HG03460 (cell line): Measurements from ENCODE around the gene OR2V2.
"Not testable (repeated sequence)": the region's sequence is repeated elsewhere in the genome, so short reads cannot be mapped to it uniquely, and the experiment has no call there.

Source experiments
- ATAC-seq: cut with Tn5 transposase; IDR thresholded peaks from one replicate; pipeline ENCODE4 v1.9.1; 2021; ENCODE audit not compliant: unreplicated experiment

The OR2V2 gene, protein sequence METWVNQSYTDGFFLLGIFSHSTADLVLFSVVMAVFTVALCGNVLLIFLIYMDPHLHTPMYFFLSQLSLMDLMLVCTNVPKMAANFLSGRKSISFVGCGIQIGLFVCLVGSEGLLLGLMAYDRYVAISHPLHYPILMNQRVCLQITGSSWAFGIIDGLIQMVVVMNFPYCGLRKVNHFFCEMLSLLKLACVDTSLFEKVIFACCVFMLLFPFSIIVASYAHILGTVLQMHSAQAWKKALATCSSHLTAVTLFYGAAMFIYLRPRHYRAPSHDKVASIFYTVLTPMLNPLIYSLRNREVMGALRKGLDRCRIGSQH

GRCh38 chr5:181146927-181147636, at the start of gene OR2V2:
Gene OR2V2, plus strand, starts transcription at chr5:181147586. Its CDS starts 7,357 bp downstream, at chr5:181154943.
- ATAC-seq: not testable (repeated sequence)

DNA sequence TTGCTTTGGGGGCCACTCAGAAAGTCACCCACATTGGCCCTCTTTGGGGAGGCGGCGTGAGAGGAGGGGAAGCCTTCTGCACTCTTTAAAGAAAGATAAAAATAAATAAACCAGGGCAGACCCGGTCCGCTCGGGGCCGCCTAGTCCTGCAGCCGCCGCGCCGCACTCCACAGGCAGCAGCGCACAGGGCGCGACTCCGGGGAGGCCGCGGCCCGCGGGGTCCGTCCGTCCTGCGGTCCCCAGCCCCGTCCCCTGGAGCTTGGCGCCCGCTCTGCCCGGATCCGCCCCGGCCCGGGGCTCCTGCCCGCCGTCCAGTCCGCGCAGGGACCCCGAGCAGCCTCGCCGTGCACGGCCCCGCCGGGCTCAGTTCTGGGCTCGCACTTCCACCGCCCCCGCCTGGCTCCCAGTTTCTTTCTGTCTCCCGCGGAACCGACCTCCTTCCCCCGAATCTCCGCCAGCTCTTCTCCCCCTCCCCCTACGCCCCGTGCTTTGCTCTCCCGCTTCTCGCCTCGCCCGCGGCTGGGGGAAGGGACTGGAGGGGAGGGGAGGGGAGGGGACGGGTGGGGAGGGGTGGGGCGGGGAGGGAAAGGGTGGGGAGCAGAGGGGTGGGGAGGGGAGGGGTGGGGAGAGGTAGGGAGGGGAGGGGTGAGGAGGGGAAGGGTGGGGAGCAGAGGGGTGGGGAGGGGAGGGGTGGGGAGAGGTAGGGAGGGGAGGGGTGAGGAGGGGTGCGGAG, 49.5 kb upstream of the OR2V2 start:
- ATAC-seq: not testable (repeated sequence)

- ATAC-seq: no peak
Measured at GRCh38 chr5:181098762-181099601, 48.4 kb upstream of the OR2V2 start.

DNA sequence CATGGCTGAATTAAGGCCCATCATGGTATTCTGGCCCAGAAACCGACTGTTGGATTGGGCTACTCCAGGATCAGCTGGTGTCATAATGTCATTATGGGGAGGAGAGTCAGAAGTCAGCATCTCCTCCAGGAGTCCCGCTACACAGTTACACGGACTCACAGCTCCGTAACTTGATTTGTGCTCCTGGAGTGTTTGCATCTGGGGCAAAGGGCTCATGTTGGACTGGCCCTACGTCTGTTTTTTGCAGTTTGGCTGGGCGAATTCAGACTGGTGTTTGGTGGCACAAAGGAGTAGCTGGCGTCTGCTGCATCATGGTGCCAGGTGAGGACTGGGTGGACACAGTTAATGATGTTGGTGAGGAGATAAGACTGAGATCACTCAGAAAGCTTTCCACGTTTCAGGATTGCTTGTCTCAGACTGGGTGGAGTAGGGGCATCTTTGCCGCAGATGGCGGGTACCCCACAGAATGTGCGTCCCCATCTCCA, 47.7 kb upstream of the OR2V2 start:
- no peak for ATAC-seq

DNA sequence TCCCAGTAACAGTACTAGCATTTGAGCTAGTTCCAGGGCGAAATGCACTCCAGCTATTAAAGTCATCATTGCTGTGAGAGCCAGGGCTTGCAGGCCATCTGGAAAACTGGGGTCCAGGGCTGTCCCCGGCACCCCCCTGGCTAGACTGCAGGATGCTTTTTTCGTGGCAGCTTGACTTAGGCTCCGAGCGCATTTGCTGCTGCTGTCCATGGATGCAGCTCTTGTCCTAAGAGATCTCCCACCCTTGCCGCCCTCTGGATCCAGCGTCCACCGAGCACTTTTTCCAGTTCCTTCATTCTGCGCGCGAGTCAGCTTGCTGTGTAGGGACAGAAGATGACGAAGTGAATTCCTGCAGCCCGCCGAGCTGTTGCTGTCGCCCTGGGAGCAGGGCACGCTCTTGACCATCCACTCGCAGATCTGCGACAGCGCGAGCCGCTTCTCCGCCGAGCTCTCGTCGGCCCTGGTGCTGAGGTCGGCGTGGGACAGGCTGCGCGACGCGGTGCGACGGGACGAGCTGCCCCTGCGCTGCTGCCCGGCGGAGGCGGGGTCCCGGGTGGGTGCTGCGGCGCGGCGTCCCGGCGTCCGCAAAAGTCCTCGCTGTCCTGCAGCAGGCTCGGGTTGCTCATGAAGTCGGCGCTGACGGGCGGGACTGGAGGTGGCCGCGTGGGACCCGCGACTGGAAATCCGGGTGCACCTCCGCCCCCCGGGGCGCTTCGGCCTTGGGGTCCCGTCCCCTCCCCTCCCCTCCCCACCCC, 47.1 kb upstream of the OR2V2 start:
- no peak for ATAC-seq

DNA sequence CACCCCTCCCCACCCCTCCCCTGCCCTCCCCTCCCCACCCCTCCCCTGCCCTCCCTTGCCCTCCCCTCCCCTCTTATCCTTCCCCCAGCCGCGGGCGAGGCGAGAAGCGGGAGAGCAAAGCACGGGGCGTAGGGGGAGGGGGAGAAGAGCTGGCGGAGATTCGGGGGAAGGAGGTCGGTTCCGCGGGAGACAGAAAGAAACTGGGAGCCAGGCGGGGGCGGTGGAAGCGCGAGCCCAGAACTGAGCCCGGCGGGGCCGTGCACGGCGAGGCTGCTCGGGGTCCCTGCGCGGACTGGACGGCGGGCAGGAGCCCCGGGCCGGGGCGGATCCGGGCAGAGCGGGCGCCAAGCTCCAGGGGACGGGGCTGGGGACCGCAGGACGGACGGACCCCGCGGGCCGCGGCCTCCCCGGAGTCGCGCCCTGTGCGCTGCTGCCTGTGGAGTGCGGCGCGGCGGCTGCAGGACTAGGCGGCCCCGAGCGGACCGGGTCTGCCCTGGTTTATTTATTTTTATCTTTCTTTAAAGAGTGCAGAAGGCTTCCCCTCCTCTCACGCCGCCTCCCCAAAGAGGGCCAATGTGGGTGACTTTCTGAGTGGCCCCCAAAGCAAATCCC, 46.2 kb upstream of the OR2V2 start:
- not testable (repeated sequence) for ATAC-seq

GRCh38 chr5:181101930-181102674, 45.3 kb upstream of the OR2V2 start:
- ATAC-seq: not testable (repeated sequence)

DNA sequence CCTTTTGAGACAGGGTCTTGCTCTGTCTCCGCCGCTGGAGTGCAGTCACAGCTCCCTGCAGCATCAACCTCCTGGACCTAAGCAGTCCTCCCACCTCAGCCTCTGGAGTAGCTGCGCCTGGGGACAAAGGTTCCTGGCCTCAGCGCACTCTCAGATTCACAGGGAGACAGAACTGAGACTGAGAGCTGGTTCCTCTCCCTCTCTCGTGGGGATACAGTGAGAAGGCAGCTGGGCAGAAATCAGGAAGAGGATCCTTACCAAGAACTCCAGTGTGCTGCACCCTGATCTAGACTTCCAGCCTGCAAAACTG, 43.2 kb upstream of the OR2V2 start:
- ATAC-seq: not testable (repeated sequence)

DNA sequence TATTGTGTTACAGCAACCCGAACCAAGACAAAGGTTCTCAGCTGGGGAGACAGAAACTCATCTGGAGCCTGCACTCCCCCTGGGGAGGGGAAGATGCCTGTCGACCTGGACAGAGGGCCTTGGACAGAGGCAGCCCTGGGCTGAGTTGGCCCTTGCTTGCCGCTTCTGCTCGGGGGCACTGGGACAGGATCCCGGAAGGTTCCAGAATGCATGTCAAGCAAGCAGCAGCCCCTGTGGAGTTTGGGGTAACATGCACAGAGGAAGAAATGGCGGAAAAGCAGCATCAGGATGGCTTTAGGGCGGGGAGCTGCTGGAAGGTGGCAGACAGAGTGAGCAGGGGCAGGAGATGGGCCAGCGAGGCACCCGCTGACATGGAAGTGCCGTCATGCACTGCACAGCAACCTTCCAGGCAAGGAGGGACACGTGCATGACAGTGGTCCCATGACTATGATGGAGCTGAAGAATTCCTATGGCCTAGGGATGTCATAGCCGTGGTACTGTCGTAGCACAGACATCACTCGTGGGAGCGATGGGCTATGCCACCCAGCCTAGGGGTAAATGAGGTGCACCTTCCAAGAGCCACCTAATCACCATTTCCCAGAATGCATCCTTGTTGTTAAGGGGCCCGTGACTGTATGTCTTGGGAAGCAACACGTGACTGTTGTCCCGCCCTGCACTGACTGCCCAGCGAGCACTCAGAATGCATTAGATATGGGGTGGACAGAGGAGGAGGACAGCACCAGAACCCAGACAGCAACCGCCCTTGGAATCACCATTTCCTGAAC, 42.6 kb upstream of the OR2V2 start:
- ATAC-seq: not testable (repeated sequence)

- ATAC-seq: no peak
Measured at GRCh38 chr5:181105391-181106025, 41.9 kb upstream of the OR2V2 start.

GRCh38 chr5:181107699-181108098, 39.7 kb upstream of the OR2V2 start:
- no peak for ATAC-seq

DNA sequence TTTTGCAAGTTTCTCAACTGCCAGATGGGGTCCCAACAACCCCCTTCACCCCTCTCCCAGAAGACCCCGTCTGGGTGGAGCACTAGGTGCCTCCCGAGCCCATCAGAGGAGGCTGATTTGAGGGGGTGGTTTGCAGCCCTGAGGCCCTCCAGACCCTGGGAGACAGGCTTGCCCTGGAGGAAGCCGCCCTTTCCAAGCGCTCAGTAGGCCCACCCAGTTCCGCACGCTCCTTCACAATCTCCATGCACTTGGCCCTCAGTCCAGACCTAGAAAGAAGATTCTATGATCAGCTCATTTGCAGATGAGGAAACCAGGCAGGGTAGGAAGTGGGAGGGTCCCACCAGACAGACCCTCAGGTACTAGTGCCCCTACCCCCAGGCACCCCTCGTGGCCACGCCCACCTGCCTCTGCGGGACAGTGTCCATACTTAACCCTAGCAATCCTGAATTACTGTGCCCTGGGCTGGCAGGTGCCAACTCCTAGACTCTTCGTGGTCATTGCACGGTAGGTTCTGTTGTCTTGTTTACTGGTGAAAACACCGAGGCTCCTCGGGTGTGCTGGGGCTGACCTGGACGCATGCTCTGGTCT, 38.7 kb upstream of the OR2V2 start:
- ATAC-seq: no peak

- no peak for ATAC-seq
Measured at GRCh38 chr5:181109489-181110013, 37.8 kb upstream of the OR2V2 start.

GRCh38 chr5:181111010-181111409, 36.4 kb upstream of the OR2V2 start:
- ATAC-seq: no peak

DNA sequence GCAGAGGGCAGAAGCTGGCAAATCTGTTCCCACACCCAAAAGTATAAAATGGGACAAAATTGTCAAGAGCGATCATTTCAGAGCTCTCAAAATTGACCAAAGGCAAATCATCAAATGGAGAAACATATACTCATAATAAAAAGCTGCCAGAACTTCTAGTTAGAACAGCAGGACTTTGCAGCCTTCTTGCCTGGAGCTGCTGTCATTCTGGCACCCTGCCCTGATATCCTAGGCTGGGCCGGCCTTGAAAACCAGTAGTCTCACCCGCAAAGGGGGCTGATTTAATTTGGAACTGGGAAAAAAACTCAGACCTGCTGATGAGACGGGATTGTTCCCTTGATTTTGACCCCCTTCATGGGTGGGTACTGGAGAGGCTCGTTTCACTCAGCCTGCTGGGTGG, 34.9 kb upstream of the OR2V2 start:
- no peak for ATAC-seq

GRCh38 chr5:181113572-181113971, 33.8 kb upstream of the OR2V2 start:
- not testable (repeated sequence) for ATAC-seq

DNA sequence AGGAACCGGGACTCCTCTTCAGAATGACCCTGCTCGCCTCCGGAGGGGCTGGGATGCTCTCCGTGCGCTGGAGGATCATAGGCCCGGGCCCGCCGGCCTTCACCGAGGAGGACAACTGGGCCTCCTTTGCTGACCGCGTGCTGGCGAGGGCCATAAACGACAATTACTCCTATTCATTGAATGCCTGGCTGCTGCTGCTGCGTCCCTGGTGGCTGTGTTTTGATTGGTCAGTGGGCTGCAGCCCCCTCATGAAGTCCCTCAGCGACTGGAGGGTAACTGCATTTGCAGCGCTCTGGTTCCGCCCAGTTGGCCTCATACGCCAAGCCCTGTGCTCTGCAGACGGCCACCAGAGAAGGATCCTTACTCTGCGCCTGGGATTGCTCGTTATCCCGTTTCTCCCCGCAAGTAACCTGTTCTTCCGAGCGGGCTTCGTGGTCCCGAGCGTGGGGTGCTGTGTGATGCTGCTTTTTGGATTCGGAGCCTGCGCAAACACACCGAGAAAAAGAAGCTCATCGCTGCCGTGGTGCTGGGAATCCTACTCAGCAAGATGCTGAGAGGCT, 33.0 kb upstream of the OR2V2 start:
- ATAC-seq: no peak
